HepG2 (cell line): Measurements from ENCODE around the gene RFX2. TPM values are rescaled to one million over a fixed set of nuclear protein-coding genes. Genes with fewer than 3 reads are reported as not detected.

Source experiments
- BCL6 ChIP-seq: IDR thresholded peaks from 2 replicates; pipeline ENCODE4 v1.6.1; 2016; ENCODE audit warnings: missing genetic modification reagents, missing compliant biosample characterization
- DRAP1 ChIP-seq: IDR thresholded peaks from 2 replicates; pipeline ENCODE4 v1.6.1; 2016; ENCODE audit warnings: missing genetic modification reagents, missing compliant biosample characterization
- ELF1 ChIP-seq: sonication (generic); formaldehyde crosslinking; IDR thresholded peaks from 2 replicates; pipeline ENCODE4 v1.4.0; 2020; ENCODE audit warnings: missing genetic modification reagents
- ERF ChIP-seq: IDR thresholded peaks from 2 replicates; pipeline ENCODE4 v1.6.1; 2018; ENCODE audit warnings: missing biosample characterization, missing genetic modification reagents
- ETV5 ChIP-seq: IDR thresholded peaks from 2 replicates; pipeline ENCODE4 v1.6.1; 2018; ENCODE audit warnings: missing biosample characterization, missing genetic modification reagents, inconsistent platforms, borderline replicate concordance
- FOXA1 ChIP-seq, 2 experiments: fragments of 450-650 bp in 1 of 2; sonication (generic) in 1 of 2; formaldehyde crosslinking in 1 of 2; IDR thresholded peaks; 2 replicates each; pipeline versions ENCODE4 v1.4.0 to v1.6.1; 2016 to 2020; ENCODE audit warnings: missing genetic modification reagents in 1 of 2
- JARID2 ChIP-seq: sonication (generic); formaldehyde crosslinking; IDR thresholded peaks from 2 replicates; pipeline ENCODE4 v1.8.1; 2023; ENCODE audit warnings: missing genetic modification reagents, inconsistent platforms; ENCODE audit not compliant: insufficient replicate concordance
- MAFK ChIP-seq, 2 experiments: IDR thresholded peaks in 1 of 2; conservative IDR thresholded peaks in 1 of 2; 2 replicates each; pipeline ENCODE4 v1.6.1; 2011; ENCODE audit warnings: improper control_type of control experiment in 2 of 2, low read length in 2 of 2
- MEIS1 ChIP-seq: sonication (generic); formaldehyde crosslinking; IDR thresholded peaks from 2 replicates; pipeline ENCODE4 v1.9.0; 2021; ENCODE audit warnings: mild to moderate bottlenecking, missing genetic modification reagents, moderate library complexity, borderline replicate concordance
- NCOA1 ChIP-seq: sonication (generic); formaldehyde crosslinking; IDR thresholded peaks from 2 replicates; pipeline ENCODE4 v1.9.0; 2021; ENCODE audit warnings: missing genetic modification reagents
- NR0B2 ChIP-seq: sonication (generic); formaldehyde crosslinking; IDR thresholded peaks from 2 replicates; pipeline ENCODE4 v1.4.0; 2020; ENCODE audit warnings: mild to moderate bottlenecking, missing genetic modification reagents
- NR2F6 ChIP-seq, 2 experiments: IDR thresholded peaks; 2 replicates each; pipeline ENCODE4 v1.6.1; 2016; ENCODE audit warnings: antibody characterized with exemption in 1 of 2, mild to moderate bottlenecking in 1 of 2
- PAX8 ChIP-seq: sonication (generic); formaldehyde crosslinking; IDR thresholded peaks from 2 replicates; pipeline ENCODE4 v1.8.0; 2022; ENCODE audit warnings: mild to moderate bottlenecking, missing genetic modification reagents, borderline replicate concordance
- RAD21 ChIP-seq: fragments of 450-650 bp; formaldehyde crosslinking; IDR thresholded peaks from 2 replicates; pipeline ENCODE4 v1.5.0; 2020; ENCODE audit warnings: mild to moderate bottlenecking
- SALL1 ChIP-seq: sonication (generic); formaldehyde crosslinking; IDR thresholded peaks from 2 replicates; pipeline ENCODE4 v1.8.0; 2022; ENCODE audit warnings: mild to moderate bottlenecking, missing genetic modification reagents
- SAP130 ChIP-seq: IDR thresholded peaks from 2 replicates; pipeline ENCODE4 v1.6.1; 2016; ENCODE audit warnings: low read depth
- SMC3 ChIP-seq: IDR thresholded peaks from 2 replicates; pipeline ENCODE4 v1.6.1; 2011; ENCODE audit warnings: low read length, improper control_type of control experiment
- SP4 ChIP-seq: sonication (generic); formaldehyde crosslinking; IDR thresholded peaks from 2 replicates; pipeline ENCODE4 v1.8.1; 2023; ENCODE audit warnings: mild to moderate bottlenecking, missing genetic modification reagents
- SRY ChIP-seq: sonication (generic); formaldehyde crosslinking; IDR thresholded peaks from 2 replicates; pipeline ENCODE4 v1.8.0; 2022; ENCODE audit warnings: mild to moderate bottlenecking, missing genetic modification reagents
- TAF1 ChIP-seq: sonication (generic); formaldehyde crosslinking; IDR thresholded peaks from 2 replicates; pipeline ENCODE4 v1.4.0; 2020; ENCODE audit warnings: missing genetic modification reagents
- THAP11 ChIP-seq: IDR thresholded peaks from 2 replicates; pipeline ENCODE4 v1.6.1; 2016; ENCODE audit warnings: missing biosample characterization, missing genetic modification reagents
- XRCC5 ChIP-seq: fragments of 200-400 bp; formaldehyde crosslinking; optimal IDR thresholded peaks from 2 replicates; pipeline ENCODE3; 2017; ENCODE audit warnings: mild to moderate bottlenecking, low read length
- YEATS2 ChIP-seq: sonication (generic); formaldehyde crosslinking; IDR thresholded peaks from 2 replicates; pipeline ENCODE4 v1.4.0; 2020; ENCODE audit warnings: missing genetic modification reagents, borderline replicate concordance
- ZNF12 ChIP-seq: sonication (generic); formaldehyde crosslinking; IDR thresholded peaks from 2 replicates; pipeline ENCODE4 v1.5.0; 2020; ENCODE audit warnings: missing genetic modification reagents
- ZNF768 ChIP-seq: sonication (generic); formaldehyde crosslinking; IDR thresholded peaks from 2 replicates; pipeline ENCODE4 v1.4.0; 2020; ENCODE audit warnings: missing genetic modification reagents
- polyA plus RNA-seq, 8 experiments: library from polyadenylated mRNA; depleted of rRNA in 3 of 8; stranded (reverse) in 7 of 8; unstranded in 1 of 8; fragments of >200 nt; fragmentation: Illumina TruSeq in 4 of 8; extraction: Trizol in 4 of 8; gene quantifications; 2 replicates each; pipeline versions ENCODE4 v1.2.1 to v1.2.3, GENCODE V29; 2011 to 2016; ENCODE audit warnings: low read depth in 4 of 8, missing spikeins in 1 of 8, mixed read lengths in 1 of 8; ENCODE audit not compliant: insufficient read depth in 1 of 8
- total RNA-seq, 5 experiments: library from RNA; depleted of rRNA; stranded (reverse); fragments of >200 nt; fragmentation: Illumina TruSeq; extraction: Trizol; gene quantifications; 2 replicates each; pipeline ENCODE4 v1.2.3, GENCODE V29; 2016; ENCODE audit warnings: low read depth in 1 of 5
- TF ChIP-seq, protein P1 (sequence below): sonication (generic); formaldehyde crosslinking; IDR thresholded peaks from 2 replicates; pipeline ENCODE4 v1.4.0; 2020; ENCODE audit warnings: missing genetic modification reagents, borderline replicate concordance
- TF ChIP-seq, protein P2 (sequence below): sonication (generic); formaldehyde crosslinking; IDR thresholded peaks from 2 replicates; pipeline ENCODE4 v1.4.0; 2020; ENCODE audit warnings: mild to moderate bottlenecking, missing genetic modification reagents
- TF ChIP-seq, protein P3 (sequence below): sonication (generic); formaldehyde crosslinking; IDR thresholded peaks from 2 replicates; pipeline ENCODE4 v1.5.1; 2020; ENCODE audit warnings: missing genetic modification reagents, mild to moderate bottlenecking, borderline replicate concordance

RFX2 gene
- total and polyA plus RNA-seq, 2 of the 13 experiments (the other 11 are each of a cell fraction or from before 2014, with no cell fraction given), result 2.8 to 3.3 TPM

- TF ChIP-seq JARID2 (CRISPR knock-in tag), result no peak
- TF ChIP-seq ETV5 (CRISPR knock-in tag), result peak; percentile 10; the same call in 1 of the 2 replicates
- TF ChIP-seq RAD21 (CRISPR knock-in tag), result peak; percentile 46
- TF ChIP-seq SALL1 (CRISPR knock-in tag), result peak; percentile 7; the same call in 1 of the 2 replicates
- TF ChIP-seq, protein P1, sequence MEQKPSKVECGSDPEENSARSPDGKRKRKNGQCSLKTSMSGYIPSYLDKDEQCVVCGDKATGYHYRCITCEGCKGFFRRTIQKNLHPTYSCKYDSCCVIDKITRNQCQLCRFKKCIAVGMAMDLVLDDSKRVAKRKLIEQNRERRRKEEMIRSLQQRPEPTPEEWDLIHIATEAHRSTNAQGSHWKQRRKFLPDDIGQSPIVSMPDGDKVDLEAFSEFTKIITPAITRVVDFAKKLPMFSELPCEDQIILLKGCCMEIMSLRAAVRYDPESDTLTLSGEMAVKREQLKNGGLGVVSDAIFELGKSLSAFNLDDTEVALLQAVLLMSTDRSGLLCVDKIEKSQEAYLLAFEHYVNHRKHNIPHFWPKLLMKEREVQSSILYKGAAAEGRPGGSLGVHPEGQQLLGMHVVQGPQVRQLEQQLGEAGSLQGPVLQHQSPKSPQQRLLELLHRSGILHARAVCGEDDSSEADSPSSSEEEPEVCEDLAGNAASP (CRISPR knock-in tag), result 0 out of 2 replicates have a peak, but pooled peaks have one; percentile 16
- no peak for TF ChIP-seq YEATS2 (CRISPR knock-in tag)
- no peak for TF ChIP-seq FOXA1 (IDR thresholded peaks at IDR 0.05)
- peak; percentile 66 for TF ChIP-seq FOXA1 (CRISPR knock-in tag; IDR thresholded peaks at IDR 0.05)
- TF ChIP-seq MEIS1 (CRISPR knock-in tag), result no peak
- TF ChIP-seq XRCC5, result peak; percentile 30
- TF ChIP-seq NR0B2, result no peak
- 0 out of 2 replicates have a peak, but pooled peaks have one; percentile 47 for TF ChIP-seq SRY (CRISPR knock-in tag)
- TF ChIP-seq ZNF768, result no peak
- no peak for TF ChIP-seq NCOA1 (CRISPR knock-in tag)
- 0 out of 2 replicates have a peak, but pooled peaks have one; percentile 19 for TF ChIP-seq BCL6 (CRISPR knock-in tag)
- no peak for TF ChIP-seq PAX8 (CRISPR knock-in tag)
- TF ChIP-seq SP4 (CRISPR knock-in tag), result peak; percentile 39; the same call in 1 of the 2 replicates
- 0 out of 2 replicates have a peak, but pooled peaks have one; percentile 10 for TF ChIP-seq DRAP1 (CRISPR knock-in tag)
- peak; percentile 64 for TF ChIP-seq SAP130 (CRISPR knock-in tag)
- TF ChIP-seq, protein P2, sequence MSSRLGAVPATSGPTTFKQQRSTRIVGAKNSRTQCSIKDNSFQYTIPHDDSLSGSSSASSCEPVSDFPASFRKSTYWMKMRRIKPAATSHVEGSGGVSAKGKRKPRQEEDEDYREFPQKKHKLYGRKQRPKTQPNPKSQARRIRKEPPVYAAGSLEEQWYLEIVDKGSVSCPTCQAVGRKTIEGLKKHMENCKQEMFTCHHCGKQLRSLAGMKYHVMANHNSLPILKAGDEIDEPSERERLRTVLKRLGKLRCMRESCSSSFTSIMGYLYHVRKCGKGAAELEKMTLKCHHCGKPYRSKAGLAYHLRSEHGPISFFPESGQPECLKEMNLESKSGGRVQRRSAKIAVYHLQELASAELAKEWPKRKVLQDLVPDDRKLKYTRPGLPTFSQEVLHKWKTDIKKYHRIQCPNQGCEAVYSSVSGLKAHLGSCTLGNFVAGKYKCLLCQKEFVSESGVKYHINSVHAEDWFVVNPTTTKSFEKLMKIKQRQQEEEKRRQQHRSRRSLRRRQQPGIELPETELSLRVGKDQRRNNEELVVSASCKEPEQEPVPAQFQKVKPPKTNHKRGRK, result no peak
- TF ChIP-seq SMC3, result peak; percentile 69; the same call in 1 of the 2 replicates
- no peak for TF ChIP-seq NR2F6 (IDR thresholded peaks at IDR 0.05)
- TF ChIP-seq NR2F6 (CRISPR knock-in tag; IDR thresholded peaks at IDR 0.05), result 0 out of 2 replicates have a peak, but pooled peaks have one; percentile 11
- 0 out of 2 replicates have a peak, but pooled peaks have one; percentile 29 for TF ChIP-seq ELF1 (CRISPR knock-in tag)
- TF ChIP-seq THAP11 (CRISPR knock-in tag), result 0 out of 2 replicates have a peak, but pooled peaks have one; percentile 20
- TF ChIP-seq TAF1 (CRISPR knock-in tag), result no peak
- TF ChIP-seq ERF (CRISPR knock-in tag), result 0 out of 2 replicates have a peak, but pooled peaks have one; percentile 17
- TF ChIP-seq ZNF12 (CRISPR knock-in tag), result peak; percentile 82
- peak; percentile 94 for TF ChIP-seq MAFK (conservative IDR thresholded peaks at IDR 0.05 in 1 of 2, IDR thresholded peaks at IDR 0.05 in 1 of 2; ENCODE audit: low read length in 2 of 2)
- TF ChIP-seq, protein P3, sequence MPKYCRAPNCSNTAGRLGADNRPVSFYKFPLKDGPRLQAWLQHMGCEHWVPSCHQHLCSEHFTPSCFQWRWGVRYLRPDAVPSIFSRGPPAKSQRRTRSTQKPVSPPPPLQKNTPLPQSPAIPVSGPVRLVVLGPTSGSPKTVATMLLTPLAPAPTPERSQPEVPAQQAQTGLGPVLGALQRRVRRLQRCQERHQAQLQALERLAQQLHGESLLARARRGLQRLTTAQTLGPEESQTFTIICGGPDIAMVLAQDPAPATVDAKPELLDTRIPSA, result no peak
These were observed 142.3 kb downstream of the RFX2 start (continued) for GRCh38 chr19:5967994-5968430.
